Measurements from ENCODE around the gene CBLN1.

DNA sequence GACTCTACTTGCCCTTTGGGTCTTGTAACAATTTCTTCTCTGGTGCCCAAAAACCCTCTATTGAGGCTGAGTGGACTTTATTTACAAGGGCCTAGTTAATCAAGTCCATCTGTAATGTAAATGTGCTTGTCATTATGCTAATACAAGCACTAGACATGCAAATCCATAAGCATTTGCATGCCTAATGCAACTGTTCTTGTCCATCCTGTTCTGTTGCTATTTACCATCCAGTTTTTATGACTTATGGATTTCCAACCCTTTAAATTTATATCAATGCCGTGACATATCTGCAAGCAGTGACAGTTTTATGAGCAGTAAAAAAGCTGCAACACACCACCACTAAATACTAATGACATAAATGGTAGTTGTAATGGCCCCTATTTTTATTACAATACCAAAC, 33.4 kb downstream of the CBLN1 start:
- TF ChIP-seq PKNOX1 (IDR thresholded peaks at IDR 0.05), result no peak
- TF ChIP-seq NFRKB (IDR thresholded peaks at IDR 0.05), result no peak
- no peak for TF ChIP-seq BHLHE40 (IDR thresholded peaks at IDR 0.05; ENCODE audit: borderline replicate concordance)
- no peak for TF ChIP-seq TARDBP (IDR thresholded peaks at IDR 0.05)
- TF ChIP-seq SP1 (IDR thresholded peaks at IDR 0.05), result no peak
- TF ChIP-seq FOXK2 (IDR thresholded peaks at IDR 0.05), result no peak
- no peak for TF ChIP-seq SUZ12 (IDR thresholded peaks at IDR 0.05)
- no peak for TF ChIP-seq ARNT (IDR thresholded peaks at IDR 0.05)
- no peak for TF ChIP-seq ELF4 (IDR thresholded peaks at IDR 0.05)

All from HEK293T (cell line).